IPS DF 4.7 (cell line): ENCODE results near the gene XPR1.

ENCODE experiments used
- DNase-seq: peaks from one replicate; pipeline ENCODE4 v3.0.0-alpha.2; 2013; ENCODE audit warnings: low spot score; ENCODE audit errors: extremely low read depth

XPR1 gene

GRCh38 chr1:180927348-180927747 is 295.5 kb downstream of the XPR1 start:
- DNase-seq: no peak

- DNase-seq: no peak
Measured at GRCh38 chr1:180927841-180928240, 296.0 kb downstream of the XPR1 start.

GRCh38 chr1:180928331-180929230 is 296.8 kb downstream of the XPR1 start:
- DNase-seq: no peak

- DNase-seq: no peak
Measured at GRCh38 chr1:180929389-180929788, 297.6 kb downstream of the XPR1 start.

GRCh38 chr1:180930687-180931086 is 298.9 kb downstream of the XPR1 start:
- no peak for DNase-seq

- DNase-seq: no peak
Measured at GRCh38 chr1:180931529-180931928, 299.7 kb downstream of the XPR1 start.

GRCh38 chr1:180932378-180932777 is 300.6 kb downstream of the XPR1 start:
- no peak for DNase-seq

GRCh38 chr1:180933141-180933540 is 301.3 kb downstream of the XPR1 start:
- DNase-seq: no peak

GRCh38 chr1:180934563-180934962 is 302.7 kb downstream of the XPR1 start:
- no peak for DNase-seq

GRCh38 chr1:180935326-180936109 is 303.7 kb downstream of the XPR1 start:
- no peak for DNase-seq

GRCh38 chr1:180936110-180937011 is 304.5 kb downstream of the XPR1 start:
- no peak for DNase-seq

- no peak for DNase-seq
Measured at GRCh38 chr1:180937012-180937372, 305.2 kb downstream of the XPR1 start.

GRCh38 chr1:180937624-180938225 is 305.9 kb downstream of the XPR1 start:
- no peak for DNase-seq

- no peak for DNase-seq
Measured at GRCh38 chr1:180939073-180939710, 307.4 kb downstream of the XPR1 start.

- DNase-seq: no peak
Measured at GRCh38 chr1:180939711-180940103, 307.9 kb downstream of the XPR1 start.
